ENCODE measurements around the gene XCL2.

- no peak for TF ChIP-seq REST (IDR thresholded peaks at IDR 0.05; ENCODE audit: insufficient read depth in 1 of 2, low read depth in 2 of 2, low read length in 1 of 2)
- no peak for TF ChIP-seq POLR2AphosphoS5 (IDR thresholded peaks at IDR 0.05; ENCODE audit: low read depth, low read length)
- no peak for TF ChIP-seq CTCF (IDR thresholded peaks at IDR 0.05)
- no peak for TF ChIP-seq SIN3A (IDR thresholded peaks at IDR 0.05; ENCODE audit: borderline replicate concordance, insufficient read depth, low read depth, low read length)
- TF ChIP-seq TCF7L2 (IDR thresholded peaks at IDR 0.05; ENCODE audit: low read depth, low read length): no peak
These were observed 37.5 kb downstream of the XCL2 start for GRCh38 chr1:168506204-168506819.

Data from Panc1 (cell line).